ENCODE results near the gene MIB1.

Gene MIB1

GRCh38 chr18:21722687-21723086, 17.9 kb upstream of the MIB1 start (continued):
- TF ChIP-seq ZNF426 (tag by site-specific recombination; IDR thresholded peaks at IDR 0.05) (no peak), ZNF175 (tag by site-specific recombination; IDR thresholded peaks at IDR 0.05) (no peak), KLF17 (tag by site-specific recombination; IDR thresholded peaks at IDR 0.05) (no peak), ZNF211 (tag by site-specific recombination; IDR thresholded peaks at IDR 0.05; ENCODE audit: low read depth) (no peak), SP7 (tag by site-specific recombination; IDR thresholded peaks at IDR 0.05) (no peak)

GRCh38 chr18:21725201-21725600, 15.4 kb upstream of the MIB1 start:
- H3K27ac ChIP-seq (ENCODE audit: extremely low read depth, low read depth, low read length): no peak overlapping the region
- no peaks in the 10 kb centered on the region for H3K4me1 ChIP-seq (ENCODE audit: control insufficient read depth, insufficient read depth, low read length)
- no peak overlapping the region for H3K4me3 ChIP-seq (ENCODE audit: low read depth, low read length)
- ChIA-PET CTCF (interaction anchor here (0.6 to 1.2 kb wide), 4 partner anchors 11 to 547 kb away, joined by 3 to 4 read pairs (median 4); partner anchors contain the start of gene ESCO1), POLR2A (interaction anchor here (0.5 kb wide), 1 partner anchor 110 kb away, joined by 3 read pairs; no protein-coding TSS in a partner anchor)
- no peaks in the 10 kb centered on the region for H3K36me3 ChIP-seq (ENCODE audit: control insufficient read depth in 2 of 2, insufficient read depth in 1 of 2, low read length in 2 of 2)
- H3K9me3 ChIP-seq (ENCODE audit: control insufficient read depth, insufficient read depth, low read depth, low read length): no peaks in the 10 kb centered on the region
- 0 out of 2 replicates have a peak, but pooled peaks have one; percentile 9 for TF ChIP-seq ZNF513 (tag by site-specific recombination; IDR thresholded peaks at IDR 0.05)
- no peak for TF ChIP-seq ZNF785 (tag by site-specific recombination; IDR thresholded peaks at IDR 0.05)

GRCh38 chr18:21727702-21728101, 12.9 kb upstream of the MIB1 start:
- ChIA-PET CTCF (interaction anchor here (0.8 to 1.5 kb wide), 2 partner anchors 24 to 86 kb away, joined by 3 to 4 read pairs; no protein-coding TSS in a partner anchor), POLR2A (interaction anchor here (1.2 kb wide), 1 partner anchor 12 kb away, joined by 3 read pairs; no protein-coding TSS in a partner anchor)
- no peaks in the 10 kb centered on the region for H3K36me3 ChIP-seq (ENCODE audit: control insufficient read depth in 2 of 2, insufficient read depth in 1 of 2, low read length in 2 of 2)
- H3K9me3 ChIP-seq (ENCODE audit: control insufficient read depth, insufficient read depth, low read depth, low read length): no peaks in the 10 kb centered on the region
- H3K27ac ChIP-seq (ENCODE audit: extremely low read depth, low read depth, low read length): no peak overlapping the region
- H3K4me1 ChIP-seq (ENCODE audit: control insufficient read depth, insufficient read depth, low read length): no peaks in the 10 kb centered on the region
- H3K4me3 ChIP-seq (ENCODE audit: low read depth, low read length): no peak overlapping the region
- TF ChIP-seq ZNF704 (tag by site-specific recombination; IDR thresholded peaks at IDR 0.05): no peak

- Histone ChIP-seq H3K4me1 (ENCODE audit: control insufficient read depth, insufficient read depth, low read length) (no peaks in the 10 kb centered on the region), H3K27ac (ENCODE audit: extremely low read depth, low read depth, low read length) (no peak overlapping the region), H3K4me3 (ENCODE audit: low read depth, low read length) (no peak overlapping the region), H3K9me3 (ENCODE audit: control insufficient read depth, insufficient read depth, low read depth, low read length) (no peaks in the 10 kb centered on the region), H3K36me3 (ENCODE audit: control insufficient read depth in 2 of 2, insufficient read depth in 1 of 2, low read length in 2 of 2) (no peaks in the 10 kb centered on the region)
- ChIA-PET POLR2A (interaction anchor here (0.5 kb wide), 1 partner anchor 14 kb away, joined by 3 read pairs; no protein-coding TSS in a partner anchor), CTCF (interaction anchor here (0.6 to 1.5 kb wide), 3 partner anchors 17 to 132 kb away, joined by 3 to 5 read pairs (median 4); partner anchors contain the start of gene ESCO1)
- TF ChIP-seq PRDM10 (tag by site-specific recombination; IDR thresholded peaks at IDR 0.05): no peak
- no peak for TF ChIP-seq ZNF292 (tag by site-specific recombination; IDR thresholded peaks at IDR 0.05; ENCODE audit: borderline replicate concordance, low read depth)
- TF ChIP-seq ZNF37A (tag by site-specific recombination; IDR thresholded peaks at IDR 0.05): no peak
- TF ChIP-seq ZNF174 (tag by site-specific recombination; IDR thresholded peaks at IDR 0.05): no peak
- TF ChIP-seq ZNF362 (tag by site-specific recombination; IDR thresholded peaks at IDR 0.05): no peak
- TF ChIP-seq ZNF654 (tag by site-specific recombination; IDR thresholded peaks at IDR 0.05; ENCODE audit: low read depth): no peak
- TF ChIP-seq ZBTB11 (tag by site-specific recombination; conservative IDR thresholded peaks at IDR 0.05; ENCODE audit: low read depth): no peak
- no peak for TF ChIP-seq GLI4 (tag by site-specific recombination; IDR thresholded peaks at IDR 0.05)
- TF ChIP-seq ZNF24 (tag by site-specific recombination; IDR thresholded peaks at IDR 0.05): no peak
These were observed 7.6 kb upstream of the MIB1 start for GRCh38 chr18:21733011-21733410.

Data from HEK293 (cell line).